Stimulated activated CD4-positive, alpha-beta T cell treated with anti-CD3 and anti-CD28 coated beads, Interleukin-12 subunit alpha, Interleukin-12 subunit beta, amount 100 ng/mL, for 4 hours (primary cell): ENCODE data around the gene ZDHHC13.

Experiments
- DNase-seq: peaks from one replicate; pipeline ENCODE4 v3.0.0-alpha.2; 2020

The ZDHHC13 gene

GRCh38 chr11:19116971-19117759 lies at the start of gene ZDHHC13:
TSS of gene ZDHHC13 (plus strand) at chr11:19117168. CDS start at chr11:19117250, 82 bp downstream.
- DNase-seq = peak; percentile 92

DNA sequence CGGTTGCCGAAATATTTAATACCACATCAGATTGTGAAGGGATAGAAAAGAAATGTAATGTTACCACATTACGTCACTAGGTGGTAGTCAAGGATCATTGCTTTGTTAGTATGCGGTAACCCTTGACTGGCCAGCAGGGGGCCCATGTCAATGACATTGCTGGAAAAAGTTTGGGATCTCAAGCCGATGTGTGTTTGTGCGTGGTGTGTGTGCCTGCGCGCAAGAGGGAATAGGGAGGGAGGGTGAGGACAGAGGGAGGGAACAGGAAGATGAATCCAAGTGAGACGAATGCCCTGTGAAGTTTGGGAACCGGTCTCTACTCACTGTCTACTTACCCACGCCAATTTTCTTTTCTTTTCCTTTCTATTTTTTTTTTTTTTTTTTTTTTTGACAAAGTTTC lies 45.7 kb upstream of the ZDHHC13 start:
- DNase-seq = peak; percentile 50

DNA sequence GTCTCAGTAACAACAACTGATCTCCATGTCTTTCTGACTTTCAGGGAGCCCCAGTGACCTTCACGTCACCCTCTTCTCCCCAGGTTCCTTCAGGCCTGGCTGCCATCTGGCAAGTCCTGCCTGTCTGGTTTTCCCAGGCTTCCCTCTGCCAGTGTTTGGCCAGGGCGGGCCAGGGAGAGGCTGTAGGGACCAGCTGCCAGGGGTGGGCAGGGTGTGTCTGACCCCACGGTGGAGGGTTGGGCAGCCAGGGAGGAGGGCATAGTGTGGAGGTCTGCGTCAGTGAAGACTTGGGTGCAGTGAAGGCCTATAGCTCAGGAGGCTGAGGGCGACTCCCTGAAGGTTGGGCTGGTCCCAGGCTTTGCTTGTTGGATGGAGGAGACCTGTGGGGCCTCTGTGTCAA lies 44.5 kb upstream of the ZDHHC13 start:
- DNase-seq = no peak

DNA sequence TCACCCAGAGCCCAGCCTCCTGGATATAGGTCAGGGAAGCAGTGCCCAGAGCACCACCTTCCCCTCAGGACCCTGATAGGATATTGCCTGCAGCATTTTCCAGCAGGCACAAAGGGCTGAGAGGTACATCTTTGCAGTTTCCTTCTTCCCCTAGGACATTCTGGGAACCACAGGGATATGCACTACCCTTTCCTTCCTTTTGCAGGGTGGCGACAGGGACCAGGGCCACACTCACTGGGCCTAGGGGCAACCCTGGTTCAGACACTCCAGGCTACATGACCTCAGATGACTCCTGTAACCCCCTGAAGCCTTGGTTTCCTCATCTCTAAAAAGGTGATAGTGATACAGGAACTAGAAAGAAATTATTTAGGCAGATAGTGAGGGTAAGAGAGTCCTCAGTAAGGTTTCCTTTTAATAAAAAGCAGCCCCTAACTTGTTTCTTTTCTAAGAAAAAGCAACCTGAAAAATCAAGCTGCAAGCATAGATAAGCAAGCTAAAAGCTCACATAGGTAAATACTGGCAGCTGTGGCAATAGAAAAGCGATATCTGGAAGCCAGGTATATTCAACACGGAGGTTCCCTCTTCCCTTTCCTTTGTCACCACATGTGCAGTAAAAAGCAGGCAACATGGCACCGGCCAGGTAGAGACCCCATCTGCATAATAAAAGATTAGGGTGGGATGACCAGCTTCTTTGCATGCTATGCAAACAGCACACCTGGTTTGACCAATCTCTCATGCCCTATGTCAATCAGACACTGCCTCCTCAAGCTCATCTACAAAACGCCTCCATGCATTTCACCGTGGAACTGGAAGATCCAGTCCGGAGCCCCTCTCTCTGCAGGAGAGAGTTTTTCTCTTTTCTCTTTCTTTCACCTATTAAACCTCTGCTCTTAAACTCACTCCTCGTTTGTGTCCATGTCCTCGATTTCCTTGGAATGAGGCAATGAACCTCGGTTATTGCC lies 43.2 kb upstream of the ZDHHC13 start:
- no peak for DNase-seq

DNA sequence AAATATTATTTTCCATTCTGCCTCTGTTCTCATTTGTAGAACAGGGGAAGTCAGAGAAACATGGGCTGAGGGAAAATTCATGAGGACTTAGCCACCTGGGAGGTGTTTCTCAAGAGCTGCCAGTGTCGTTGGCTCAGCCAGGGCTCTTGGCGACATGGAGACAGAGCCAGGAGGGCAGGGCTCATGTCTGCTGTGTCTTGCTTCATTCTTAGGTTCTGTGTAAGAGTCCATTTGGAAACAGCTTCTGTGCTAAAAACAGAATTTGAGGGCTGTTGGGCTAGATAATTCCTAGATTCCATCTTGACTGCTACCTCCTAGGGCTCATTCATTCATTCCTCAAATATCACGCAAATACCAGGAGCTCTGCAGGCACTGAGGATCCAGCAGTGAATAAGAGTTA lies 41.3 kb upstream of the ZDHHC13 start:
- no peak for DNase-seq

GRCh38 chr11:19076744-19077589 lies 40.0 kb upstream of the ZDHHC13 start:
- peak; percentile 53 for DNase-seq

GRCh38 chr11:19077965-19078364 lies 39.0 kb upstream of the ZDHHC13 start:
- DNase-seq = no peak

- no peak for DNase-seq
These were observed 37.1 kb upstream of the ZDHHC13 start for GRCh38 chr11:19079643-19080440.

GRCh38 chr11:19080579-19080993 lies 36.4 kb upstream of the ZDHHC13 start:
- DNase-seq = no peak

GRCh38 chr11:19083166-19083565 lies 33.8 kb upstream of the ZDHHC13 start:
- no peak for DNase-seq

DNA sequence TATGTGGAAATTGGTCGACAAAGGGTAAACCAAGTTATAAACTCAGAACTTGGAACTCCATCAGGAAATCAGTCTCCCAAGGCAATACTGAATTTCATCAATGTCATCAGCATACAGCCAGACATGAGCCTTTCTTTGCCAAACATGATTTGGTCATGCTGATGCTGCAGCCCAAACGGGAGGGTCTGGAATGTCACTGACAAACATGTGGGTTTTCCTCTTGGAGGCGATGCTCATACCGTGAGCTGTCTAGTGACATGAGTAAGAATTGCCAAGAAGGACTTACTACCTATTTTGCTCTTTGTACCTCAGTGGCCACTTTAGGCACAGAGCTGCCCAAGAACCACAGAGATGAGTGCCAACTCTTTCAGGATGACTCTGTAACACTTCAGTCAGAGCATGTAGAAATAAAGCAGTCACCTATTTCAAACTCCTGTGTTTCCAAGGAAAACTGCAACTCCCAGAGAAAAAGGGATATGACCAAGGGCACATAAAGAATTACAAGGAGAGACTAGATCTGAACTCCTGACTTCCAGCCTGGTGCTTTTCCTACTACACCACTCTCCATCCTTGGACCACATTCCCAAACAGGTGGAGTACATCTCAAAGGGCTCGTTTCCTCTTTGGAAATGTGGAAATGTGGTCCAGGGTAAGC lies 32.2 kb upstream of the ZDHHC13 start:
- no peak for DNase-seq

DNA sequence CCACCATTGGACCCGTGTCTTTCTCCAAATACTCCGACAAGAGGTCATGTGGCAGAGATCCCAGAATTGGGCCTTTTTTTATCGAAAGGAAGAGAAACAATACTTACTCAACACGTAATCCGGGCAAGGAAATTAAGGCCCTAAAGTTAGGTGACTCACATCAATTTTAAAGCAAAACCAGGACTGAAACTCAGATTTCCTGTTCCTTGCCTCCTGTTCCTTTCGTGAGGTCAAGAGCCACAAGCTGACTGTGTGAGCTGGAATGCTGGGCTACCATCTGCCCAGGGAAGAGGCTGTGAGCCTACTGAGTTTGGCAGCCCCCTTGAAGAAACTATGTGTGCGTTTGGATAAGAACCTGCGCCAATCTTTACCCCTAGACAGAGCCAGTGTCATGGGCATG lies 29.3 kb upstream of the ZDHHC13 start:
- DNase-seq = no peak

- no peak for DNase-seq
These were observed 28.2 kb upstream of the ZDHHC13 start for GRCh38 chr11:19088791-19089190.

DNA sequence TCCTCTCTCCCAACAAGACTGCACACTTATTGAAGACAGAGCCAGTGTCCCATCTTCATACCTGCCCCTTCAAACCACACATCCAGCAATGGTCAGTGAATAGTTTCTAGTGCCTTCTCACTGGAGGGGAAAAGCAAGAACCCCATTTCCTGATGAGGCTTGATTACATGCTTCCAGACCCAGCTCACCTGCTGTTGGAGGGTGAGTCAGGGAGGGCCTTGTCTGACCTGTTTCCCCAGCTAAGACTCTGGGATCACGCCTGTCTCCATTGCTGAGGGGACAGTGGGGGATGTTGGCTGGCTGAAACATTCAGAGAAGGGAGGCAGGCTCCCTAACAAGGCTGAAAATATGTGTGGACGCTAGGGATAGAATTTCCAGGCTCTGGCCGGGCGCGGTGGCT lies 27.5 kb upstream of the ZDHHC13 start:
- no peak for DNase-seq

DNA sequence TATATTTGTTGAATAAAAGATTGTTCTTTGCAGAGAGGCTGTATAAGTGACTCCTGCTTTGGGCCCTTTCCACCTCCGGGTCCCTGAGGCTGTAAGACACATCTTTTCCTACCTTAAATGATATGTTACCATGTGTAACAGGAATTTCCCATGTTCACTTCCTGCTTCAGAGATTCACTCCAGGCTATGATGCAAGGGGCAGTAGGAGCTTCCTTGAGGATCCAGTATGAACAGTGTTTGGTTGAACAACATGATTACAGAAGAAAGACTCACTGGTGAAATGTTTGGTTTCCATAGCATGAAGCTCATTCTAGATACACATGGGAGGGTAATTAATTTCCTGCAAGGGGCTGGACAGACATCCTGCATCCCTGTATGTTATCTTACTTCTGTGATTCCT lies 25.6 kb upstream of the ZDHHC13 start:
- DNase-seq = no peak

- DNase-seq = no peak
These were observed 24.6 kb upstream of the ZDHHC13 start for GRCh38 chr11:19092342-19092741.

DNA sequence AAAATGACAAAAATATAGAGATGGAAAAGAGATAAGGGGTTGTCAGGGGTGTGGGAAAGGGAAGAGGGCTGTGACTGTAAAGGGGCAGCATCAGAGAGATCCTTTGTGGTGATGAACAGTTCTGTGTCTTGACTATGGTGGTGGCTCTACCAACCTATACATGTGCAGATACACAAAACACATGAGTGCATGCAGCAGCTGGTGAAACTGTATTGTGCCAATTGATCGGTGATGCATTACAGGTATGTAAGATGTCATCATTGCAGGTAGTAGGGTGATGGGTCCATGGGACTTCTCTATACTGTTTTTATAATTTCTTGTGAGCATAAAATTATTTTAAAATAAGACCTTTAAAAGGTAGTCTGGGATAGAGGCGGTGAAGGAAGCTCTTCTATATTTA lies 24.1 kb upstream of the ZDHHC13 start:
- no peak for DNase-seq

GRCh38 chr11:19093976-19094375 lies 23.0 kb upstream of the ZDHHC13 start:
- no peak for DNase-seq

GRCh38 chr11:19094859-19095258 lies 22.1 kb upstream of the ZDHHC13 start:
- no peak for DNase-seq

DNA sequence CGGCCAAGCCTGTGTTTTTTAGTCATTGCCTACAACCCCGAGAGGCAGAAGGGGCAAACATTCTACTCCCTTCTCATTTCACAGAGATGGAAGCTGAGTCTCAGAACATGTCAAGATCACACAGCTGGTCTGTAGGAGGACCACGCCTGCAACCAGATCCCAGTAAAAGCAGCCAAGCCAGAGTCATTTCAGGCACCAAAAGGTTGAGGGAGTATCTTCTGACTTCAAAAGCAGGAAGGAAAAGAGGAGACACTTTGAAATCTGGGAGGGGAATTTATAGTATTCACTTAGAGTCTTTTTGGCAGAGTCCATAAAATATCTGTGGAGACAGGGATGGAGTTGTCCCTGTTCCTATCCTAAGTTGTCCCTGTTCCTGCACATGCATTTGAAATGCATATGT lies 17.9 kb upstream of the ZDHHC13 start:
- no peak for DNase-seq

- DNase-seq = no peak
These were observed 16.1 kb upstream of the ZDHHC13 start for GRCh38 chr11:19100885-19101284.
